ENCODE measurements around the gene KLHL30. TPM values are rescaled to one million over a fixed set of nuclear protein-coding genes. Genes with fewer than 3 reads are reported as not detected.

Gene KLHL30
- total RNA-seq, 1 donor from 2014 or later = 0.26 TPM

GRCh38 chr2:238146884-238147544 is 8.5 kb downstream of the KLHL30 start:
- FAIRE-seq (no peak), DNase-seq (ENCODE audit: low read depth) (no peak)
- no peaks in the 10 kb centered on the region for H3K27me3 ChIP-seq (ENCODE audit: control insufficient read depth, insufficient read depth, low read length)
- no peak overlapping the region for H3K4me3 ChIP-seq (ENCODE audit: low read depth, low read length)
- no peaks in the 10 kb centered on the region for H3K36me3 ChIP-seq (ENCODE audit: control insufficient read depth, insufficient read depth, low read length)
- TF ChIP-seq CTCF (IDR thresholded peaks at IDR 0.05; ENCODE audit: insufficient read depth, low read length, severe bottlenecking) = no peak

- no peak for TF ChIP-seq CTCF (IDR thresholded peaks at IDR 0.05; ENCODE audit: insufficient read depth, low read length, severe bottlenecking)
- Histone ChIP-seq H3K36me3 (ENCODE audit: control insufficient read depth, insufficient read depth, low read length) (no peaks in the 10 kb centered on the region), H3K4me3 (ENCODE audit: low read depth, low read length) (no peak overlapping the region), H3K27me3 (ENCODE audit: control insufficient read depth, insufficient read depth, low read length) (no peaks in the 10 kb centered on the region)
- FAIRE-seq (no peak), DNase-seq (ENCODE audit: low read depth) (no peak)
These were observed 10.5 kb downstream of the KLHL30 start for GRCh38 chr2:238148981-238149380.

- no peak for DNase-seq (ENCODE audit: low read depth)
- no peaks in the 10 kb centered on the region for H3K27me3 ChIP-seq (ENCODE audit: control insufficient read depth, insufficient read depth, low read length)
- no peak for FAIRE-seq
- H3K4me3 ChIP-seq (ENCODE audit: low read depth, low read length) = no peak overlapping the region
- no peaks in the 10 kb centered on the region for H3K36me3 ChIP-seq (ENCODE audit: control insufficient read depth, insufficient read depth, low read length)
- no peak for TF ChIP-seq CTCF (IDR thresholded peaks at IDR 0.05; ENCODE audit: insufficient read depth, low read length, severe bottlenecking)
These were observed 11.5 kb downstream of the KLHL30 start for GRCh38 chr2:238149841-238150572.

GRCh38 chr2:238150686-238151085 is 12.2 kb downstream of the KLHL30 start:
- DNase-seq (ENCODE audit: low read depth) (no peak), FAIRE-seq (no peak)
- no peaks in the 10 kb centered on the region for H3K36me3 ChIP-seq (ENCODE audit: control insufficient read depth, insufficient read depth, low read length)
- H3K4me3 ChIP-seq (ENCODE audit: low read depth, low read length) = no peak overlapping the region
- H3K27me3 ChIP-seq (ENCODE audit: control insufficient read depth, insufficient read depth, low read length) = no peaks in the 10 kb centered on the region
- no peak for TF ChIP-seq CTCF (IDR thresholded peaks at IDR 0.05; ENCODE audit: insufficient read depth, low read length, severe bottlenecking)

GRCh38 chr2:238151205-238151604 is 12.7 kb downstream of the KLHL30 start:
- DNase-seq (ENCODE audit: low read depth) (no peak), FAIRE-seq (no peak)
- Histone ChIP-seq H3K36me3 (ENCODE audit: control insufficient read depth, insufficient read depth, low read length) (no peaks in the 10 kb centered on the region), H3K27me3 (ENCODE audit: control insufficient read depth, insufficient read depth, low read length) (no peaks in the 10 kb centered on the region), H3K4me3 (ENCODE audit: low read depth, low read length) (no peak overlapping the region)
- TF ChIP-seq CTCF (IDR thresholded peaks at IDR 0.05; ENCODE audit: insufficient read depth, low read length, severe bottlenecking) = no peak
